Right renal pelvis (tissue), 4 donors: ENCODE data around the gene C1GALT1. TPM values are rescaled to one million over a fixed set of nuclear protein-coding genes. Genes with fewer than 3 reads are reported as not detected.
"Not testable (repeated sequence)": the region's sequence is repeated elsewhere in the genome, so short reads cannot be mapped to it uniquely, and the experiment has no call there.

Experiments
- DNase-seq, 4 donors: peaks; one replicate each; pipeline ENCODE4 v3.0.0-alpha.2; 2013; ENCODE audit warnings: low read depth in 4 of 4, low spot score in 3 of 4, missing footprints in 1 of 4
- polyA plus RNA-seq, 4 donors: library from polyadenylated mRNA; unstranded; fragments of 120-200 nt; gene quantifications; one replicate each; pipeline ENCODE4 v1.2.1, GENCODE V29; 2013; ENCODE audit not compliant: insufficient read length in 4 of 4

The C1GALT1 gene
- polyA plus RNA-seq = 10 to 100 TPM; 45.1 to 50.1 (median 45.4) TPM

- DNase-seq = peak; percentile 90 to 93 (median 92)
Observed at GRCh38 chr7:7182156-7183060, at the start of gene C1GALT1. TSS of gene C1GALT1 (plus strand) at chr7:7182544. CDS start at chr7:7234320, 51,776 bp downstream.

GRCh38 chr7:7134046-7134445 lies 48.3 kb upstream of the C1GALT1 start:
- DNase-seq = no peak

- no peak for DNase-seq
Observed at GRCh38 chr7:7135074-7135473, 47.3 kb upstream of the C1GALT1 start.

GRCh38 chr7:7135924-7136323 lies 46.4 kb upstream of the C1GALT1 start:
- DNase-seq = not testable (repeated sequence)

- DNase-seq = no peak
Observed at GRCh38 chr7:7136466-7137381, 45.6 kb upstream of the C1GALT1 start.

- no peak for DNase-seq
Observed at GRCh38 chr7:7138897-7139296, 43.4 kb upstream of the C1GALT1 start.

GRCh38 chr7:7143404-7143803 lies 38.9 kb upstream of the C1GALT1 start:
- DNase-seq = not testable (repeated sequence)

- DNase-seq = not testable (repeated sequence)
Observed at GRCh38 chr7:7145151-7145550, 37.2 kb upstream of the C1GALT1 start.

- DNase-seq = no peak
Observed at GRCh38 chr7:7146837-7147236, 35.5 kb upstream of the C1GALT1 start.

- DNase-seq = no peak
Observed at GRCh38 chr7:7148798-7149481, 33.4 kb upstream of the C1GALT1 start.

- DNase-seq = no peak
Observed at GRCh38 chr7:7151285-7151684, 31.1 kb upstream of the C1GALT1 start.

- no peak for DNase-seq
Observed at GRCh38 chr7:7151865-7152264, 30.5 kb upstream of the C1GALT1 start.

- no peak for DNase-seq
Observed at GRCh38 chr7:7152315-7152714, 30.0 kb upstream of the C1GALT1 start.

GRCh38 chr7:7154355-7154754 lies 28.0 kb upstream of the C1GALT1 start:
- DNase-seq = not testable (repeated sequence)

- DNase-seq = no peak
Observed at GRCh38 chr7:7156663-7157062, 25.7 kb upstream of the C1GALT1 start.

- no peak for DNase-seq
Observed at GRCh38 chr7:7157177-7157886, 25.0 kb upstream of the C1GALT1 start.

GRCh38 chr7:7157887-7158271 lies 24.5 kb upstream of the C1GALT1 start:
- DNase-seq = no peak

GRCh38 chr7:7159063-7159658 lies 23.2 kb upstream of the C1GALT1 start:
- no peak for DNase-seq

GRCh38 chr7:7164591-7164990 lies 17.8 kb upstream of the C1GALT1 start:
- no peak for DNase-seq

- no peak for DNase-seq
Observed at GRCh38 chr7:7165372-7165771, 17.0 kb upstream of the C1GALT1 start.
